ENCODE measurements around the gene HS3ST5.

HS3ST5 gene

DNA sequence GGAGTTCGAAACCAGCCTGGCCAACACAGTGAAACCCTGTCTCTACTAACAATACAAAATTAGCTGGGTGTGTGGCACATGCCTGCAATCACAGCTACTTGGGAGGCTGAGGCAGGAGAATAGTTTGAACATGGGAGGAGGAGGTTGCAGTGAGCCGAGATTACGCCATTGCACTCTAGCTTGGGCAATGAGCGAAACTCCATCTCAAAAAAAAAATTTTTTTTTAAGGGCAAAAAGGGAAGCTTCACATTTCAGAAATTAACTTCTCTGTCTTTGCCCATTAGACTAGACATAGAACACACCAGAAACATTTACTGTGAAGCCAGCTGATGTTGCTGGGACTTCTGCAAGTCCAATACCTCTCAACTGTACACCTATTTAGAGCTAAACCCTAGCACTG lies 281.1 kb downstream of the HS3ST5 start:
- TF ChIP-seq CTCF (conservative IDR thresholded peaks at IDR 0.05; ENCODE audit: control insufficient read depth, insufficient read depth, low read depth, low read length): no peak
- no peak for DNase-seq (ENCODE audit: low read depth)
- H3K4me3 ChIP-seq (ENCODE audit: control insufficient read depth, low read depth, low read length): no peak overlapping the region

DNA sequence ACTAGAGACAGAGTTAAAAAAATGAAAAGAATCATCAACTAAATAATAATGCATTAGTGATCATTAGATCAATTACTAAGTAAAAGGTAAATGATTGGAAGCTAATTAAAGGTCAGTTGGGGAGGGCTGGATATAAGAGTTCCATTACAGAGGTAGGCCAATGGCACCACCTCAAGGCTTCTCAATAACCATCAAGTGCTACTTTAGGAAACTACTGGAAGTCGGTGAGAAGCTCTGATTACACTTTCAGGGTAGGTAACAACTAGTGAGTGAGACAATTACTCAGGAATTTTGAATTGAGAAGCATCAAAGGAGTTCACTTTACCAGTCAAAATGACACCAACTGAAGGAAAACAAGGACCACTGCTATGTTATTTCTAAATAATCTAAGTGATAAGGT lies 281.7 kb downstream of the HS3ST5 start:
- H3K4me3 ChIP-seq (ENCODE audit: control insufficient read depth, low read depth, low read length): no peak overlapping the region
- DNase-seq (ENCODE audit: low read depth): no peak
- no peak for TF ChIP-seq CTCF (conservative IDR thresholded peaks at IDR 0.05; ENCODE audit: control insufficient read depth, insufficient read depth, low read depth, low read length)

DNA sequence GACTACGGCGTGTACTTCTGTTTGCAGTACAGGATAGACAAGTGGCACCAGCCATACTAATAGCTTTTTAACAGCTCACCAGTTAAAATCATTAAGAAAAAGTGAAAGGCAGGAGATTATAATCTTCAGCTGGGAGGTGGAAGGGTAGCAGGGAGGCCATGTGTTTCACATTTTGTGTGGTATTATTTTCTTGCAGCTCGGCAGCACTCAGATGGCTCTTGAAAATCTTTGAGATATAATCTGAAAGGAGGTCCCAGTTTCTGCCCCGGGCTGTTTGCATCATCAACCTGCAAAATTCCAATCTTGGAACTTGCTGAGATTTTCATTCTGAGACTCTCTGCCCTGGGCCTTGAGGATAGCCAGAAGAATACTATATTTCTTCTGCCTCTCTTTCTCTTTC lies 284.4 kb downstream of the HS3ST5 start:
- no peak for TF ChIP-seq CTCF (conservative IDR thresholded peaks at IDR 0.05; ENCODE audit: control insufficient read depth, insufficient read depth, low read depth, low read length)
- no peak overlapping the region for H3K4me3 ChIP-seq (ENCODE audit: control insufficient read depth, low read depth, low read length)
- DNase-seq (ENCODE audit: low read depth): no peak

DNA sequence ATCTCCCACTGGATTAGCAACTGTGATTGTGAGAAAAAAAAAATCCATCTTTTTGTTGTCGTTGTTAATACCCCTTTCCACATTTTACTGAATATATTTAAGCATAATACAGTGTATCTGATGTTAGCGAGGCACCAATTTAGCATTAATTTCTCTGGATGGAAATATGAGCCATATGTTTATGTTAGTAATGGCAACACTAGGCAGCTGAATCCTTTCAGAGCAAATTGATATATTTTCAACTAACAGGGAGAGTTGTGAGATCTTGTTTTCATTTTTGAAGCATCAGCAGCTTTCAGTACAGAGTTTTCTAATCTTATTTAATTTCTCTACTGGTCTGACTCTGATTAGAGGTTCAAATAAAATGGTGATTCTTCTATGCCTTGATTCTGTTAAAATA lies 287.1 kb downstream of the HS3ST5 start:
- no peak for DNase-seq (ENCODE audit: low read depth)
- no peak overlapping the region for H3K4me3 ChIP-seq (ENCODE audit: control insufficient read depth, low read depth, low read length)
- no peak for TF ChIP-seq CTCF (conservative IDR thresholded peaks at IDR 0.05; ENCODE audit: control insufficient read depth, insufficient read depth, low read depth, low read length)

- DNase-seq (ENCODE audit: low read depth): no peak
- no peak overlapping the region for H3K4me3 ChIP-seq (ENCODE audit: control insufficient read depth, low read depth, low read length)
- no peak for TF ChIP-seq CTCF (conservative IDR thresholded peaks at IDR 0.05; ENCODE audit: control insufficient read depth, insufficient read depth, low read depth, low read length)
Measured at GRCh38 chr6:114055349-114055748, 287.5 kb downstream of the HS3ST5 start.

DNA sequence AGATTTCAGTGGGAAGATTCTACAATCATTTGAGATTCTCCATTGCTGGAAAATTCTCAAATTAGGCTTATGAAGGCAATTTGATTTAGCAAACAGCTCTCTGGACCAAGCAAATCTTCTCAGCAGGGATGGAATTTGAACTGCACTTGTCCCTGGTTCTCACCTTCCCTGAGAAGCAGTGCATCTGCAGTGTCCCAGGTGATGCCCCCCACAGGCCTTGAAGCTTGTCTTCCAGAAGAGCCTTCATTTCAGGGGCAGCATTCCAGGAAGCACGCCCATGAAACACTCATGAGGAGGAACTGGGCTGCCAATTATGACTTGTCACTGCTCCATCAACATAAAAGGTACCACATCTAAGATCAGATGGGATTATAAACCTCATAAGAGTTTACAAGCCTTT lies 289.0 kb downstream of the HS3ST5 start:
- H3K4me3 ChIP-seq (ENCODE audit: control insufficient read depth, low read depth, low read length): no peak overlapping the region
- TF ChIP-seq CTCF (conservative IDR thresholded peaks at IDR 0.05; ENCODE audit: control insufficient read depth, insufficient read depth, low read depth, low read length): no peak
- DNase-seq (ENCODE audit: low read depth): no peak

DNA sequence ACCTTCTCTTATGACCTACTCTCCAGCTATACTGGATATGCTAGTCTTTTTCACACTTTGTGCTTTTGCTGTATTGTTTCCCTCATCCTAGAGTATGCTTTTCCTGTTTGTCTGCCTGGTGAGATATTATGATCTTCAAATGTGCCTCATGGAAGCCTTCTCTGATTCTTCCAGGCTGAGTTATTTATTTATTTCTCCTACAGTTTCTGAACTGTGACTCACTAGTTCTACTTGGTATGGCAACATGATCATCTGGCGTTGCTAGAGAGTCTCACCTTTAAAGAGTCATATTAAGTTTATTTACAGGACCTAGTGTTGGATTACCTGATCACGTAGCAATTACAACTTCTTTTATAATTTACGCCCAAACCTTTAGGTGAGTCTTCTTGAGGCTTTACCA lies 290.7 kb downstream of the HS3ST5 start:
- no peak for DNase-seq (ENCODE audit: low read depth)
- TF ChIP-seq CTCF (conservative IDR thresholded peaks at IDR 0.05; ENCODE audit: control insufficient read depth, insufficient read depth, low read depth, low read length): no peak
- H3K4me3 ChIP-seq (ENCODE audit: control insufficient read depth, low read depth, low read length): no peak overlapping the region
